PC-3 (cell line): ENCODE results near the gene USP12. TPM values are rescaled to one million over a fixed set of nuclear protein-coding genes. Genes with fewer than 3 reads are reported as not detected.

Experiments
- ATAC-seq: fragments of 200-7000 bp; cut with Tn5 transposase; 2 replicates; pipeline ENCODE4 v1.9.1; 2020; ENCODE audit warnings: mild to moderate bottlenecking, moderate library complexity
- BruUV-seq: library from RNA; stranded (reverse); fragments of 400-500 nt; replicated peaks from 2 replicates; lab custom pipeline; 2021; lab: Mats Ljungman, UMichigan
- CTCF ChIA-PET: fragments of 300-600 bp; sonication (Branson Sonifier 250); formaldehyde crosslinking; loops from one replicate; lab custom pipeline; 2022; ENCODE audit warnings: antibody characterized with exemption; lab: Charles Lee
- POLR2A ChIA-PET: fragments of 300-600 bp; sonication (Branson Sonifier 250); formaldehyde crosslinking; loops from one replicate; lab custom pipeline; 2022; ENCODE audit warnings: antibody characterized with exemption; ENCODE audit not compliant: unreplicated experiment; lab: Charles Lee
- DNase-seq: peaks from one replicate; pipeline ENCODE4 v3.0.0-alpha.2; 2015
- H2AFZ ChIP-seq: fragments of 300-600 bp; sonication (generic); 2 replicates; pipeline ENCODE4 v1.6.0; 2016; ENCODE audit warnings: antibody characterized with exemption, low read length
- H3F3A ChIP-seq: fragments of 300-600 bp; sonication (generic); one replicate; pipeline ENCODE4 v1.6.0; 2017; ENCODE audit warnings: antibody characterized with exemption, low read length, control low read depth, mild to moderate bottlenecking; ENCODE audit not compliant: unreplicated experiment
- H3K27ac ChIP-seq: fragments of 300-600 bp; sonication (generic); 2 replicates; pipeline ENCODE4 v1.5.1; 2016; ENCODE audit warnings: mild to moderate bottlenecking, low read length
- H3K27me3 ChIP-seq: fragments of 300-600 bp; sonication (generic); 2 replicates; pipeline ENCODE4 v1.6.1; 2016; ENCODE audit warnings: low read length, mixed read lengths
- H3K36me3 ChIP-seq: fragments of 300-600 bp; sonication (generic); 2 replicates; pipeline ENCODE4 v1.6.1; 2016; ENCODE audit warnings: low read depth, mixed run types, low read length, mixed read lengths
- H3K4me1 ChIP-seq: fragments of 300-600 bp; sonication (generic); 2 replicates; pipeline ENCODE4 v1.5.1; 2016; ENCODE audit warnings: low read length; ENCODE audit not compliant: insufficient read depth
- H3K4me2 ChIP-seq: fragments of 300-600 bp; sonication (generic); 2 replicates; pipeline ENCODE4 v1.6.0; 2016; ENCODE audit warnings: low read length
- H3K4me3 ChIP-seq: fragments of 300-600 bp; sonication (generic); 2 replicates; pipeline ENCODE4 v1.5.1; 2016; ENCODE audit warnings: mild to moderate bottlenecking, low read length, mixed read lengths
- H3K79me2 ChIP-seq: fragments of 300-600 bp; sonication (generic); 2 replicates; pipeline ENCODE4 v1.6.1; 2017; ENCODE audit warnings: low read length, mixed read lengths
- H3K9ac ChIP-seq: fragments of 300-600 bp; sonication (generic); 2 replicates; pipeline ENCODE4 v1.6.0; 2016; ENCODE audit warnings: mild to moderate bottlenecking, low read length
- H3K9me2 ChIP-seq: fragments of 300-600 bp; sonication (generic); replicated peaks from 2 replicates; pipeline ENCODE4 v1.6.1; 2016; ENCODE audit warnings: mixed run types, low read length, mixed read lengths
- H3K9me3 ChIP-seq: fragments of 300-600 bp; sonication (generic); 2 replicates; pipeline ENCODE4 v1.6.1; 2016; ENCODE audit warnings: low read length, mixed read lengths
- H4K20me1 ChIP-seq: fragments of 300-600 bp; sonication (generic); 2 replicates; pipeline ENCODE4 v1.6.1; 2016; ENCODE audit warnings: low read length, mixed read lengths
- CTCF ChIP-seq: fragments of 300-600 bp; sonication (generic); conservative IDR thresholded peaks from 2 replicates; pipeline ENCODE4 v1.5.1; 2017; ENCODE audit warnings: antibody characterized with exemption, low read depth, mild to moderate bottlenecking, low read length
- EZH2 ChIP-seq: fragments of 300-600 bp; sonication (generic); IDR thresholded peaks from one replicate; pipeline ENCODE4 v1.6.1; 2017; ENCODE audit warnings: antibody characterized with exemption, mild to moderate bottlenecking, low read length; ENCODE audit not compliant: unreplicated experiment
- EZH2phosphoT487 ChIP-seq: fragments of 300-600 bp; sonication (generic); IDR thresholded peaks from 2 replicates; pipeline ENCODE4 v1.6.1; 2018; ENCODE audit warnings: mild to moderate bottlenecking, antibody characterized with exemption, low read length, borderline replicate concordance
- intact Hi-C: fragments of 100-400 bp; cut with micrococcal nuclease; formaldehyde crosslinking; loops from 2 replicates; pipeline ENCODE4 v1.9.0; 2023
- total RNA-seq: library from RNA; depleted of rRNA; stranded (reverse); fragments of >200 nt; gene quantifications from 2 replicates; pipeline ENCODE4 v1.2.3, GENCODE V29; 2014

USP12 gene
- total RNA-seq, 1 experiment from 2014 or later, result 24.2 TPM

GRCh38 chr13:27080018-27080948, 91.3 kb downstream of the USP12 start:
- Histone ChIP-seq H3K27me3 (no peaks in the 10 kb centered on the region), H3K4me2 (no peak overlapping the region), H3K9ac (no peak overlapping the region), H3K27ac (no peak overlapping the region), H3K4me3 (no peak overlapping the region), H3K36me3 (peaks cover 11% of the 10 kb centered on the region), H3K79me2 (no peaks in the 10 kb centered on the region), H3K9me3 (no peaks in the 10 kb centered on the region), H3F3A (no peaks in the 10 kb centered on the region), H3K4me1 (no peaks in the 10 kb centered on the region), H2AFZ (no peak overlapping the region), H3K9me2 (no peaks in the 10 kb centered on the region), H4K20me1 (no peaks in the 10 kb centered on the region)
- ChIA-PET POLR2A (no interaction called here), CTCF (no interaction called here)
- DNase-seq (no peak), ATAC-seq (no peak)
- TF ChIP-seq EZH2phosphoT487, result no peak
- intact Hi-C loops, result no loop called here
- no TSS peak for BruUV-seq

GRCh38 chr13:27079421-27079958, 92.1 kb downstream of the USP12 start:
- POLR2A ChIA-PET, result no interaction called here

GRCh38 chr13:27077451-27077850, 94.2 kb downstream of the USP12 start:
- Histone ChIP-seq H3K9ac (no peak overlapping the region), H3K9me3 (no peaks in the 10 kb centered on the region), H3K4me1 (no peaks in the 10 kb centered on the region), H3K27me3 (no peaks in the 10 kb centered on the region), H3K9me2 (no peaks in the 10 kb centered on the region), H3F3A (no peaks in the 10 kb centered on the region), H4K20me1 (no peaks in the 10 kb centered on the region), H3K36me3 (0 out of 2 replicates have a peak, but pooled peaks cover 9% of the 10 kb centered on the region), H3K27ac (no peak overlapping the region), H3K4me2 (no peak overlapping the region), H2AFZ (no peak overlapping the region), H3K4me3 (no peak overlapping the region), H3K79me2 (no peaks in the 10 kb centered on the region)
- ChIA-PET POLR2A (no interaction called here), CTCF (no interaction called here)
- BruUV-seq, result no TSS peak
- no peak for DNase-seq
- ATAC-seq, result no peak
- no peak for TF ChIP-seq CTCF
- TF ChIP-seq EZH2phosphoT487, result no peak
- TF ChIP-seq EZH2, result no peak
- intact Hi-C loops, result no loop called here

More at GRCh38 chr13:27079421-27079958, 92.1 kb downstream of the USP12 start:
- DNase-seq, result no peak
- no peaks in the 10 kb centered on the region for H4K20me1 ChIP-seq
- no peak for ATAC-seq
- no peak overlapping the region for H3K9ac ChIP-seq
- H3F3A ChIP-seq, result no peaks in the 10 kb centered on the region
- no TSS peak for BruUV-seq
- H3K27ac ChIP-seq, result no peak overlapping the region
- no peaks in the 10 kb centered on the region for H3K4me1 ChIP-seq
- intact Hi-C loops, result no loop called here
- no peak overlapping the region for H2AFZ ChIP-seq
- H3K36me3 ChIP-seq, result peaks cover 12% of the 10 kb centered on the region; the same call in 1 of the 2 replicates
- no peak overlapping the region for H3K4me2 ChIP-seq
- no peak overlapping the region for H3K4me3 ChIP-seq
- H3K27me3 ChIP-seq, result no peaks in the 10 kb centered on the region
- H3K9me2 ChIP-seq, result no peaks in the 10 kb centered on the region
- H3K9me3 ChIP-seq, result no peaks in the 10 kb centered on the region
- H3K79me2 ChIP-seq, result no peaks in the 10 kb centered on the region
- TF ChIP-seq EZH2phosphoT487 (no peak), CTCF (no peak), EZH2 (no peak)
- CTCF ChIA-PET, result no interaction called here
